Ovary (tissue), 3 donors: ENCODE measurements around the gene CMIP.

Source experiments
- CTCF ChIP-seq, 3 donors: fragments of 450-650 bp in 2 of 3; fragments of 200-600 bp in 1 of 3; IDR thresholded peaks; one replicate each; pipeline versions ENCODE4 v1.5.1 to v1.8.0; 2016 to 2022; ENCODE audit warnings: antibody characterized with exemption in 3 of 3, mild to moderate bottlenecking in 1 of 3
- EP300 ChIP-seq: sonication (generic); formaldehyde crosslinking; IDR thresholded peaks from one replicate; pipeline ENCODE4 v1.6.1; 2017; ENCODE audit warnings: antibody characterized with exemption
- POLR2A ChIP-seq: fragments of 450-650 bp; IDR thresholded peaks from one replicate; pipeline ENCODE4 v1.6.1; 2017; ENCODE audit warnings: antibody characterized with exemption, mild to moderate bottlenecking, moderate library complexity
- donor health status: DM: no; HTN: no; CAD: no.

- TF ChIP-seq CTCF (IDR thresholded peaks at IDR 0.05) (no peak), POLR2A (no peak), EP300 (no peak)
Measured at GRCh38 chr16:81545470-81546250, 101.1 kb downstream of the CMIP start.
